HepG2 (cell line): ENCODE data around the gene NEURL2. TPM values are rescaled to one million over a fixed set of nuclear protein-coding genes. Genes with fewer than 3 reads are reported as not detected.

ENCODE experiments used
- ATAC-seq: fragments of 200-7000 bp; cut with Tn5 transposase; 3 replicates; pipeline ENCODE4 v1.9.1; 2020; ENCODE audit warnings: mild to moderate bottlenecking, moderate library complexity
- BruUV-seq: library from RNA; stranded (reverse); fragments of 400-500 nt; replicated peaks from 2 replicates; lab custom pipeline; 2021; lab: Mats Ljungman, UMichigan
- CTCF ChIA-PET: fragments of 300-600 bp; formaldehyde crosslinking; extraction: SDS; loops from one replicate; lab custom pipeline; 2021; ENCODE audit warnings: low total read pairs, inconsistent platforms, low intra/inter-chr PET ratio; lab: Yijun Ruan, JAX
- POLR2A ChIA-PET: fragments of 350-600 bp; sonication (Branson Sonifier 250); formaldehyde crosslinking; loops from one replicate; lab custom pipeline; 2020; ENCODE audit warnings: antibody characterized with exemption, inconsistent platforms; lab: Yijun Ruan, JAX
- DNase-seq: peaks from one replicate; pipeline ENCODE4 v3.0.0-alpha.2; 2015; ENCODE audit warnings: low spot score
- FAIRE-seq: peaks from 3 replicates; lab custom pipeline; 2011; peaks lifted over from hg19 to GRCh38; lab: Jason Lieb, UNC
- H2AFZ ChIP-seq: one replicate; pipeline ENCODE4 v1.6.1; 2011; ENCODE audit warnings: low read length, inconsistent platforms
- H3K27ac ChIP-seq: fragments of 300-600 bp; 3 replicates; pipeline ENCODE4 v1.8.0; 2011; ENCODE audit warnings: mixed run types, mild to moderate bottlenecking, mixed read lengths, low read length, inconsistent platforms; ENCODE audit not compliant: insufficient read depth; ENCODE audit errors: extremely low read length
- H3K27me3 ChIP-seq, 2 experiments: fragments of 200-600 bp in 1 of 2; 2 replicates in 1 of 2; 3 replicates in 1 of 2; pipeline versions ENCODE4 v1.6.0 to v1.8.0; 2011; ENCODE audit warnings: low read length in 2 of 2, mild to moderate bottlenecking in 2 of 2, moderate library complexity in 2 of 2, inconsistent platforms in 1 of 2; ENCODE audit not compliant: insufficient read depth in 2 of 2, control insufficient read depth in 1 of 2
- H3K36me3 ChIP-seq, 2 experiments: fragments of 200-600 bp in 1 of 2; replicated peaks in 1 of 2; 2 replicates in 1 of 2; 3 replicates in 1 of 2; pipeline versions ENCODE4 v1.5.1 to v1.8.0; 2011; ENCODE audit warnings: low read length in 2 of 2, inconsistent platforms in 1 of 2; ENCODE audit not compliant: insufficient read depth in 2 of 2, control insufficient read depth in 1 of 2
- H3K4me1 ChIP-seq: 2 replicates; pipeline ENCODE4 v1.5.1; 2012; ENCODE audit warnings: low read length, inconsistent platforms; ENCODE audit not compliant: insufficient read depth
- H3K4me2 ChIP-seq: 2 replicates; pipeline ENCODE4 v1.6.0; 2011; ENCODE audit warnings: low read depth, low read length, inconsistent platforms
- H3K4me3 ChIP-seq, 3 experiments: fragments of 200-600 bp in 1 of 3; sonication (generic), shearing (Covaris generic) in 1 of 3; replicated peaks in 1 of 3; 2 replicates each; pipeline ENCODE4 v1.5.1; 2011 to 2016; ENCODE audit warnings: low read length in 3 of 3, inconsistent platforms in 2 of 3, low read depth in 2 of 3, mild to moderate bottlenecking in 2 of 3, control low read depth in 1 of 3, mixed read lengths in 1 of 3; ENCODE audit not compliant: insufficient read depth in 1 of 3
- H3K79me2 ChIP-seq: one replicate; pipeline ENCODE4 v1.6.1; 2011; ENCODE audit warnings: low read length, inconsistent platforms; ENCODE audit not compliant: insufficient read depth
- H3K9ac ChIP-seq: 2 replicates; pipeline ENCODE4 v1.6.0; 2011; ENCODE audit warnings: mild to moderate bottlenecking, low read depth, low read length, inconsistent platforms; ENCODE audit not compliant: insufficient read depth
- H3K9me3 ChIP-seq: 2 replicates; pipeline ENCODE4 v1.5.1; 2012; ENCODE audit warnings: mild to moderate bottlenecking, low read length
- H4K20me1 ChIP-seq: 2 replicates; pipeline ENCODE4 v1.6.0; 2011; ENCODE audit warnings: inconsistent platforms, mild to moderate bottlenecking, low read length, moderate library complexity; ENCODE audit not compliant: insufficient read depth
- AGO1 ChIP-seq: fragments of 200-400 bp; formaldehyde crosslinking; IDR thresholded peaks from 2 replicates; pipeline ENCODE4 v1.6.1; 2017; ENCODE audit warnings: mild to moderate bottlenecking, low read depth, low read length, moderate library complexity; ENCODE audit not compliant: poor library complexity, severe bottlenecking
- AGO2 ChIP-seq: fragments of 200-400 bp; formaldehyde crosslinking; optimal IDR thresholded peaks from 2 replicates; pipeline ENCODE3; 2017; ENCODE audit warnings: mild to moderate bottlenecking, low read depth, low read length, moderate library complexity
- CAMTA2 ChIP-seq: sonication (generic); formaldehyde crosslinking; IDR thresholded peaks from 2 replicates; pipeline ENCODE4 v1.4.0; 2020; ENCODE audit warnings: mild to moderate bottlenecking, missing genetic modification reagents, borderline replicate concordance
- FOXP1 ChIP-seq, 2 experiments: fragments of 450-650 bp in 1 of 2; IDR thresholded peaks; 2 replicates each; pipeline ENCODE4 v1.6.1; 2017 to 2018; ENCODE audit warnings: antibody characterized with exemption in 1 of 2
- POLR2A ChIP-seq, 2 experiments: IDR thresholded peaks; 2 replicates each; pipeline ENCODE4 v1.6.1; 2011; ENCODE audit warnings: low read depth in 2 of 2, low read length in 2 of 2, mild to moderate bottlenecking in 1 of 2, moderate library complexity in 1 of 2; ENCODE audit not compliant: insufficient read depth in 1 of 2
- POLR2G ChIP-seq: fragments of 200-400 bp; formaldehyde crosslinking; IDR thresholded peaks from 2 replicates; pipeline ENCODE4 v1.6.1; 2018; ENCODE audit warnings: mild to moderate bottlenecking, low read depth, low read length, moderate library complexity
- SAP130 ChIP-seq: IDR thresholded peaks from 2 replicates; pipeline ENCODE4 v1.6.1; 2016; ENCODE audit warnings: low read depth
- TEAD3 ChIP-seq: optimal IDR thresholded peaks from 2 replicates; pipeline ENCODE3; 2016; ENCODE audit warnings: borderline replicate concordance
- ZMYM4 ChIP-seq: sonication (generic); formaldehyde crosslinking; IDR thresholded peaks from 2 replicates; pipeline ENCODE4 v1.8.1; 2023; ENCODE audit warnings: mild to moderate bottlenecking, missing genetic modification reagents
- ZNF331 ChIP-seq: sonication (generic); formaldehyde crosslinking; IDR thresholded peaks from 2 replicates; pipeline ENCODE4 v1.4.0; 2020; ENCODE audit warnings: missing genetic modification reagents
- ZNF768 ChIP-seq: sonication (generic); formaldehyde crosslinking; IDR thresholded peaks from 2 replicates; pipeline ENCODE4 v1.4.0; 2020; ENCODE audit warnings: missing genetic modification reagents
- WGBS: methylation state at CpG from one replicate; pipeline ENCODE4 v1.1.6; 2017; ENCODE audit warnings: low lambda C conversion rate; 5-methylcytosine and 5-hydroxymethylcytosine counted together
- in situ Hi-C: cut with HindIII; loops from 2 replicates; pipeline ENCODE4 v1.10.0; 2017; ENCODE audit warnings: low pct_unique_long_range_greater_than_20kb; ENCODE audit not compliant: extremely low pct_ligation_motif_present
- intact Hi-C: fragments of 100-400 bp; cut with micrococcal nuclease; formaldehyde crosslinking; loops from one replicate; pipeline ENCODE4 v1.10.0; 2022; ENCODE audit not compliant: unreplicated experiment
- polyA plus RNA-seq, 8 experiments: library from polyadenylated mRNA; depleted of rRNA in 3 of 8; stranded (reverse) in 7 of 8; unstranded in 1 of 8; fragments of >200 nt; fragmentation: Illumina TruSeq in 4 of 8; extraction: Trizol in 4 of 8; gene quantifications; 2 replicates each; pipeline versions ENCODE4 v1.2.1 to v1.2.3, GENCODE V29; 2011 to 2016; ENCODE audit warnings: low read depth in 4 of 8, missing spikeins in 1 of 8, mixed read lengths in 1 of 8; ENCODE audit not compliant: insufficient read depth in 1 of 8
- total RNA-seq, 5 experiments: library from RNA; depleted of rRNA; stranded (reverse); fragments of >200 nt; fragmentation: Illumina TruSeq; extraction: Trizol; gene quantifications; 2 replicates each; pipeline ENCODE4 v1.2.3, GENCODE V29; 2016; ENCODE audit warnings: low read depth in 1 of 5
- TF ChIP-seq, protein P1 (sequence below): sonication (generic); formaldehyde crosslinking; IDR thresholded peaks from 2 replicates; pipeline ENCODE4 v1.8.0; 2022; ENCODE audit warnings: missing genetic modification reagents, mild to moderate bottlenecking, inconsistent platforms, borderline replicate concordance

Gene NEURL2
- total and polyA plus RNA-seq, 2 of the 13 experiments (the other 11 are each of a cell fraction or from before 2014, with no cell fraction given), result 7.2 to 9.7 TPM

DNA sequence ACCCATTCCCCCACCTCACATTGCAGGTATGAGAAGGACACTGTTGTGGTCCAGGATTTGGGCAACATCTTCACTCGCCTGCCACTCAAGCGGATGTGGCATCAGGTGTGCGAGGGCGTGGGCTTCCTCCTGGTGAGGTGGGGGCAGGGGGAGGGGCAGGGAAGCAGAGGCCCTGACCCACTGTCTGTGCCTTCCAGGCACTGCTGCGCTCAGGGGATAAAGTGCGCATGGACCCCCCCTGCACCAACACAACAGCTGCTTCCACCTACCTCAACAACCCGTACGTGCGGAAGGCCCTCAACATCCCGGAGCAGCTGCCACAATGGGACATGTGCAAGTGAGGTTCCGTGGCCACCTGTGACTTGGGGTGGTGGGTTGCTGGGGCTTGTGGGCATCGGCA is 3.8 kb upstream of the NEURL2 start:
- peaks cover 51 to 63% of the 10 kb centered on the region in 2 experiments for H3K36me3 ChIP-seq

DNA sequence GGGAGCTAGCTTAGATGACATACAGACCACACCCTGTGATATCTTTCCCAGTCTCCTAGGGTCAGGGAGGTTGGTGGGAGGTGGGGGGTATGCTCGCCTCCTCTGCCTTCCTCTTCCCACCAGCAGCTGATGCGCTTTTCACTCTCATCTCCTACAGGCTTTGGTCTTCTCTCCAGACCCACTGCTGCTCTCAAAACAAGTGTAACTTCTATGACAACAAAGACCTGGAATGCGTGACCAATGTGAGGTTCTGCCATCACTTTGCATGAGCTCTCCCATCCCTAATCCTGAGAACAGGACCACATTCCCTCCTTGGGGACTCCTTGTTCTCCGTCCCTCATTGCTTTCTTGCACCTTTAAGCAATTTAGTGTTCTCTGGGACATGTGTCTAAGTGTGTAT is 2.8 kb upstream of the NEURL2 start:
- in situ Hi-C loops (loop anchor here (5.0 kb wide), 2 partner anchors 38 to 68 kb away; partner anchors contain the start of gene PCIF1), intact Hi-C loops (no loop called here)
- no peak for FAIRE-seq
- Histone ChIP-seq H3K9ac (no peak overlapping the region), H3K36me3 (peaks cover 44 to 62% of the 10 kb centered on the region in 2 experiments), H3K27ac (no peak overlapping the region), H3K9me3 (no peaks in the 10 kb centered on the region), H3K4me3 (no peak overlapping the region), H4K20me1 (no peaks in the 10 kb centered on the region), H2AFZ (no peak overlapping the region), H3K4me1 (peaks cover 36% of the 10 kb centered on the region), H3K4me2 (no peak overlapping the region), H3K27me3 (no peaks in the 10 kb centered on the region), H3K79me2 (peaks cover 32% of the 10 kb centered on the region)
- ChIA-PET CTCF (no interaction called here), POLR2A (interaction anchor here (0.7 to 8.1 kb wide), 6 partner anchors 12 to 601 kb away, joined by 3 to 164 read pairs (median 87); partner anchors contain the start of genes PLTP and ZSWIM1)
- 97% methylated on average over 4 of the region's 4 CpGs for WGBS
- no peak for ATAC-seq
- no TSS peak for BruUV-seq
- TF ChIP-seq CAMTA2 (CRISPR knock-in tag) (no peak), POLR2G (0 out of 2 replicates have a peak, but pooled peaks have one; percentile 1)
- DNase-seq, result no peak

More for the DNA sequence above, 3.8 kb upstream of the NEURL2 start:
- WGBS, result 77% methylated on average over 6 of the region's 12 CpGs
- Histone ChIP-seq H3K27me3 (no peaks in the 10 kb centered on the region), H3K27ac (no peak overlapping the region), H3K4me2 (no peak overlapping the region), H3K4me3 (no peak overlapping the region), H3K4me1 (peaks cover 26% of the 10 kb centered on the region), H4K20me1 (no peaks in the 10 kb centered on the region), H3K9ac (no peak overlapping the region), H3K9me3 (no peaks in the 10 kb centered on the region), H2AFZ (no peak overlapping the region), H3K79me2 (peaks cover 23% of the 10 kb centered on the region)
- TF ChIP-seq FOXP1 (IDR thresholded peaks at IDR 0.05) (no peak), FOXP1 (CRISPR knock-in tag; IDR thresholded peaks at IDR 0.05) (no peak), SAP130 (CRISPR knock-in tag) (no peak), ZMYM4 (CRISPR knock-in tag) (no peak), POLR2A (IDR thresholded peaks at IDR 0.05; ENCODE audit: insufficient read depth in 1 of 2, low read depth in 2 of 2, low read length in 2 of 2) (peak; percentile 20 to 45; a peak in 1 of 4 replicates), ZNF768 (CRISPR knock-in tag) (0 out of 2 replicates have a peak, but pooled peaks have one; percentile 10), AGO2 (peak; percentile 93), AGO1 (peak; percentile 44), ZNF331 (CRISPR knock-in tag) (no peak), TEAD3 (CRISPR knock-in tag) (no peak)
- TF ChIP-seq, protein P1, sequence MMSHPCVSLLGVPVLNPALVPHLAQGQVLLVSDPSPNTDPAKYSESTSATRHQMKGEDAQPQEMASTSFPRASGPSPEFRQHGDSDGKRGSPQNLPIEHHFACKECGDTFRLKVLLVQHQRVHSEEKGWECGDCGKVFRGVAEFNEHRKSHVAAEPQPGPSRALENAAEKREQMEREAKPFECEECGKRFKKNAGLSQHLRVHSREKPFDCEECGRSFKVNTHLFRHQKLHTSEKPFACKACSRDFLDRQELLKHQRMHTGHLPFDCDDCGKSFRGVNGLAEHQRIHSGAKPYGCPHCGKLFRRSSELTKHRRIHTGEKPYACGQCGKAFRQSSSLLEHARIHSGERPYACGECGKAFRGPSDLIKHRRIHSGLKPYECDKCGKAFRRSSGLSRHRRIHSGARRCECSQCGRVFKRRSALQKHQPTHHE (CRISPR knock-in tag), result no peak
- in situ Hi-C loops (loop anchor here (5.0 kb wide), 2 partner anchors 38 to 68 kb away; partner anchors contain the start of gene PCIF1), intact Hi-C loops (no loop called here)
- ATAC-seq (no peak), FAIRE-seq (no peak), DNase-seq (no peak)
- no TSS peak for BruUV-seq
- POLR2A ChIA-PET, result interaction anchor here (7.3 to 8.1 kb wide), 3 partner anchors 13 to 32 kb away, joined by 74 to 164 read pairs (median 100); partner anchors contain the start of gene PLTP
- CTCF ChIA-PET, result no interaction called here
